IPS DF 4.7 (cell line): Measurements from ENCODE around the gene PSMD14.

Experiments
- DNase-seq: peaks from one replicate; pipeline ENCODE4 v3.0.0-alpha.2; 2013; ENCODE audit warnings: low spot score; ENCODE audit errors: extremely low read depth

Gene PSMD14

DNA sequence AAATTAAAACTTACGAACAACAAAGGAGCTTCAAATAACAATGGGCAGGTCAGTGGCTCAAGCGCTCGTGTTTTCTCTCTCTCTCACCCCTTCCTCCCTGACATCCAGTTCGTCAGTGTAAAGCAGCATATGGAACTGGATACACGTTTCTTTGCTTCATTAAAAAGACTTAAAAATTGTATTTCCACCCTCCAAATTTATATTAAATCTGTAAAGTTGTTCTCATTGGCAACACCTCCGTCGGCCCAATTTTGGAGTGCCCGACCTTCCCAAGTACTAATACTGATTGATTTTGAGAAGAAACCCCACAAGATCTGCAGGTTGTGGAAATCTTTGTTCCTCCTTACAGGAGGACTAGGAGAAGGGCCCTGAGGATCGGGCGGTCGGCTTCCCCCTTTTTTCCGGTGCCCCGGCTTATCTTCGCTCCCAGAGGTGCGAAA lies 110.1 kb downstream of the PSMD14 start:
- DNase-seq, result no peak

DNA sequence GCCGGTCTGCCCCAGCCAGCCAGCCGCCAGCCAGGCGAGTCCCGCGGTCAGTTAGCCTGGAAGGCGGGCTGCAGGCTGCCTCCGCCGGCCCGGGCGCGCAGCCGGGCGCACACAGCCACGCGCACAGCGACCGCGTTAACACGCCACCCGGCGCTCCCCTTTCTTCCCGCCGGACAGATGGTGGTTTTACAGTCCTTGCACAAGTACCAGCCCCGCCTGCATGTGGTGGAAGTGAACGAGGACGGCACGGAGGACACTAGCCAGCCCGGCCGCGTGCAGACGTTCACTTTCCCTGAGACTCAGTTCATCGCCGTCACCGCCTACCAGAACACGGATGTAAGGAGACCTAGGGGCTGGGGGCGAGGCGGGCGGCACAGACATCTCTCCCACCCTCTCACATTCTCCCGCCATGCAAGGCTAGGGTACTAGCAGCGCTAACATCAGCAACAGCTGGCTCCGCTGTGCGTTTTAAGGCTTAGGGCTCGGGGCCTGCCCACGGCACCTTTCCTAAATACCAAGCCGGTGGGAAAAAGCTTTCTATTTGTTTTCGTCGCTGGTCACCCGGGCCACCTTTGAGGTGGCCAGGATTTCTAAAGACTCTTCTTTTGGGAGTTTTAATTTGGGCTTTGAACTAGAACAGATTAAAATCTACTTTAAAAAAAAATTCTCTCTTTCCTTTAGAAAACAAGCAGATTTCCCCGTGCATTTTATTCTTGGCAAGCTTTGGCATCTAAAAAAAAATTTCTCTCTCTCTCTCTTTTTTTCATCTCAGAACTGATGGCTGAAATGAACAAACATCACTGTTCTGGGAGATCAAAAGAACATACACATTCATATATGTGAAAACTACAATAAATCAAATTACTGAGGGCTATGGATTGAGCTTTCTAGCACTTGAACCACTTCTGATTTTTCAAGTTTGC lies 110.8 kb downstream of the PSMD14 start:
- DNase-seq, result no peak

GRCh38 chr2:161419638-161420190 lies 111.5 kb downstream of the PSMD14 start:
- no peak for DNase-seq

DNA sequence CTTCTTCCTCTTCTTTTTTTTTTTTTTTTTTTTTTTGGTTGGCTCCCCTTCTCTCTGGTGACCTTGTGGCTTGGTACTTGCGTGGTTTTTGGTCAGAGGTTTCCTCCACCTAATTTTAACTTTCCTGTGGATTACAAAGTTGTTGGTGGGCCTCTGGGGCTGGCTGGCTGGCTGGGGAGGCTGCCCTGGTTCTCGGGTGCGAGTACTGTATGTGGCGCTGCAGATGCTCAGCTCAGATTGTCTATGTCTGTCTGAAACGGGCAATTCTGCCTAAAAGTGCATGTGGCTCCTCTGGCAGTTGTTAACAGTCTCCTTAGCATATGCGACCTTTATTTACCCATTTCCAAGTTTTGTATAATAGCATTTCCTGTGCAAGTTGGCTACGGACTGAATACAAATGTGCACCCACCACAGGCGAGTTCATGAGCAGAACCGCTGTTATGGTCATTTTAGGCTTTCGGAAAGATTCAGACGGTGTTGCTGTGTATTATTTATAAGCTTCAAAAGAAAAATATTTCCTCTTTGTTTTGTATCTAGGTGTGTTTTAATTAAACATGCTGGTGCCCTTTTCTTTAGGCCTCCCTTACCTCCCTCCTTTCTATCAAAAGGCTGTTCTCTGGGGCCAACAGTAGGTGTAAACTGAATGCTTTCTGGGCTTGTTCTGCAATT lies 112.3 kb downstream of the PSMD14 start:
- no peak for DNase-seq

DNA sequence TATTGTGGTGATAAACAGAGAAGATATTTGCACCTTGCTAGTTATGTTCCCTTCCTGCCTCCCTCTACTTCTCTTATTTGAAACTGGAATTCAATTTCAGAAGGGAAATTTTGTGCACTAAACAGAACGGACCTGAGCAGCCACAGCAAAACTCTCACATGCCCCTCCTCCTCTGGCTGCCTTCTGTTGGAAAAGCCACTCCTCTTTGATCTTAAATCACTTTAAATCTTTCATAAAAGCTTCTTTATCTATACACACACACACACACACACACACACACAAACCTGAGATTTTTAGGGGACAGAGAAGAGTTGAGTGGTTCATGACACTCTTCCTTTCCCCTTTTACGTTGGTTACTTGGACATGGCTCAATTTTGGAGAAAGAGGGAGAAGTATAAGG lies 113.5 kb downstream of the PSMD14 start:
- no peak for DNase-seq

DNA sequence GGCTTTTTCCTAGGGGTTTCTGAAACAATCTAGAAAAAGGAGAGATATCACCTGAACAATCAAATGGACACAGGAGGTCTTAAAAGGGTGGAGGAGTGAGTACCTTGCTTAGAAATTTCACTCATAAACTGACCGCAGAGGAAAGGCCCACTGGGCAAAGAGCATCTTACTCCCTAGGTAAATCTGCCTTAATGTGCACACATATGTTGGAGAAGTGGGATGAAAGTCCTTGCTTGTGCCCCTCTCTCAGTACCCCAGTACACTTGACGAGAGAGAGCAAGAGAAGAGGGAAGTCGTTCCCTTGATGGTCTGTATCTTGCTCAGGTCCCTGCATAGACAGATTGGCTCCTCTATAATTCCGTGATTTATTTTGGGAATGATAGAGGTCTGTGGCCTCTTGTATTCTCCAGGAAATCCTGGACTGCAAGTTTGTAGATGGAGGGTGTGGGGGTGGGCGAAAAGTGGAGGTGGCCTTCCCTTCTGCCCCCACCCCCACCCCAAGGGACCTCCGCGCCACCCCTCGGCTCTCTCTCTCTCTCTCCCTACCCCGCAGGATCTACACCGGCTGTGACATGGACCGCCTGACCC lies 114.7 kb downstream of the PSMD14 start:
- no peak for DNase-seq

- DNase-seq, result no peak
These were observed 115.5 kb downstream of the PSMD14 start for GRCh38 chr2:161423421-161424393.

- DNase-seq, result no peak
These were observed 116.2 kb downstream of the PSMD14 start for GRCh38 chr2:161424394-161424769.

DNA sequence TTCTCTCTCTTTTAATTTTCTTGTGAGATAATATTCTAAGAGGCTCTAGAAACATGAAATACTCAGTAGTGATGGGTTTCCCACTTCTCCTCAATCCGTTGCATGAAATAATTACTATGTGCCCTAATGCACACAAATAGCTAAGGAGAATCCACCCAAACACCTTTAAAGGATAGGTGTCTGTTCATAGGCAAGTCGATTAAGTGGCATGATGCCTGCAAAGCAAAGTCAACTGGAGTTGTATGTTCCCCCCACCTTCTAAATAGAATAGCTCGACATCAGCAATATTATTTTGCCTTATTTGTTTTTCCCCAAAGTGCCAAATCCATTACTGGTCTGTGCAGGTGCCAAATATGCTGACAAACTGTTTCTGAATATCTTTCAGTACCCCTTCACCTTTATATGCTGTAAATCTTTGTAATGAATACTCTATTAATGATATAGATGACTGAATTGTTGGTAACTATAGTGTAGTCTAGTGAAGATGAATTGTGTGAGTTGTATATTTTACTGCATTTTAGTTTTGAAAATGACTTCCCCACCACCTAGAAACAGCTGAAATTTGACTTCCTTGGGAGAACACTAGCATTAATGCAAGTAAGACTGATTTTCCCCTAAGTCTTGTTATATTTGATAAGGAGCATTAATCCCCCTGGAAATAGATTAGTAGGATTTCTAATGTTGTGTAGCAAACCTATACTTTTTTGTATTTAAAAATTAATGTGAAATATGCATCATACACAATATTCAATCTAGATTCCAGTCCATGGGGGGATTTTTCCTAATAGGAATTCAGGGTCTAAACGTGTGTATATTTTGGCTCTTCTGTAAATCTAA lies 116.9 kb downstream of the PSMD14 start:
- no peak for DNase-seq

GRCh38 chr2:161425728-161426454 lies 117.7 kb downstream of the PSMD14 start:
- no peak for DNase-seq

- DNase-seq, result no peak
These were observed 118.3 kb downstream of the PSMD14 start for GRCh38 chr2:161426455-161426921.

GRCh38 chr2:161426922-161427663 lies 118.9 kb downstream of the PSMD14 start:
- no peak for DNase-seq

DNA sequence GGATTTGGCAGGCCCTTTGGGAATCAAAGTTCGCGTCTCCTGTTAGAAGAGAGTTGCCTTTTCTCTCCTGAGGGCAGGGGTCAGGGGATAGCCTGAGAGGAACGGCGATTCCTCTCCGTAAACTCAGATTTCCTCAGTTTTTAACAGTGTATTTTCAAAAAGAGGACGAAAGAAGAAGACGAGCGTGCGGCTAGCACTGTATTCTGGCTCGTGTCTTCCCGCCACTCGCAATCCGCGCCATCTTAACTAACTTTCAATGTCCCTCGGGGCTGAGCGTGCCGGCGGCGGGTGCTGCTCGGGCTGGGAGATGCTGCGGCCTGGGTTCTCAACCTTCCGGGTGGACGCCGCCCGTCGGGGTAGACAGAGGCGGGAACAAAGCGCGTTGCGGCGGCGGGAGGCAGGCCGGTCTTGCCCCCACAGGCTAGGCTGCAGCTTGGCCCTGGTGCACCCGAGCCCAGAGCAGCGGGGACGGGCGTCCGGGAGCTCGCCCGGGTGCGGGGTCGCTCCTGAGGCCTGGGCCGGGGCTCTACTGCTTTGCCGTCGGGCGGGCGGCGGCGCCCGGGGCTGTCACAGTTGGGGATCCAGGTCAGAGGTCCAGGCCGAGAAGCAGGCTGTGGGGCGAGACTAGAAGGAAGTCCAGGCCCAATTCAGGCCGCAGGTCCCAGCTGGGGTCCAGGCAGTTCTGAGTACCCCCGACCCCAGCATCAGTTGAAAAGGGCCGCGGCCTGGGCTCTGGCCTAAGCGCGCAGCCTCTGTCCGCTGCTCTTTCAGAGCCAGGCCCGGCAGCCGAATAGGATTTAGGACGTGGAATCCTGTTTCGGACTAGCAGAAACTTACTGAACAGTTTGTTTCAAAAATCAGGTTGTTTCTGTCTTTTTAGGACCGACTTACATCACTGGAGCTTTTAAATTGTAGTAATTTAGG lies 119.7 kb downstream of the PSMD14 start:
- no peak for DNase-seq

DNA sequence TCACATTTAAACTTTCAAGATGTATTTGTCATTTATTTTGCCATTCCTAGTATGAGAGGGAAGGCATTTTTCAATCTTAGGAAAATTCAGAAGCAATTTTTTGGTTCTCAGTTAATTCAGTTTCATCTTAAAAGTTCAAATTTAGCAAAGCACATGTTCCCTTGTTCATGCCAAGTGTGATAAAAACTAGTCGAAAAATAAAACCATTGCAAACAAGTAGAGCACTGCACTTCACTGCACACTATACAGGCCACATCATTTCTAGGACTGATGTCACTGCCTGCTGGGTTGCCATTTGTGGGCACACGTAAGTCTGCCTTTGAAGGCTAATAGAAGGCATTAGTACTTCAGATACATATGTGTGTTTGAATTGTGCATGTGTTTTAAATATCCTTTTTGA lies 122.2 kb downstream of the PSMD14 start:
- DNase-seq, result no peak

- DNase-seq, result no peak
These were observed 123.9 kb downstream of the PSMD14 start for GRCh38 chr2:161432107-161432506.

DNA sequence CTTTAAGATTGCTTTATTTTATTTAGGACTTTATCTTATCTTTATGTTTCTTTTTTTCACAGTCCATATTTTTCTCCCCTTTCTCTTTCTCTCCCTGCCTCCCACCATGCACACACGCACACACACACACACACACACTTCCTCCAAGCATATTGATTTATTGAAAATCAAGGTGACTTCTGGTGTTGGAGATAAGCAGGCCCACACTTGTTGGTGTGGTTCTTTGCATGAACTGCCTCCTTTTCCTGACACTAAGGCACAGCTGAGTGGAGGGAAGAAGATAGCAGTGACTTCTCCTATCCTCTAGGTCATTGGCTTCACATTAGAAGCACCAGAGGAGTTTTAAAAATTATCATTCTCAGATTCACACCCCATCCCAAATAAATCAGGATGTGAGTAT lies 125.9 kb downstream of the PSMD14 start:
- no peak for DNase-seq

DNA sequence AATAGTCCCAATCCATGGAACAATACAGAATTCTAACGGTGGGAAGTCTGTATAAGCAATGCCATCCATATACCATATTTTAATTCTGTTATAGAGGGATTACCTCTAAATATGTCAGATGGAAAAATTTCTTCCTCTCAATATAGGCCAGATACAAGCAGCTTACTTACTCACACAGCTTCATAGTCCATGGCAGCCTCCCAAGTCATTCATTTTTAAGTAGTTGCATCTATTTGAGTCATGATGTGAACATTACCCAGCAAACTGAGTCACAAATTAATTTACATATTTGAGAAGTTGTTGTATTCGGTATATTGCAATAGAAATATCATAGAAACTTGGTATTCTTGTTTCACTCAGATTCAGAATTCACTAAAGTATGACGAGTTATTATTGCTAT lies 128.2 kb downstream of the PSMD14 start:
- no peak for DNase-seq
